GM18951 (cell line): ENCODE results near the gene RELN.

Experiments used
- POLR2A ChIP-seq: IDR thresholded peaks from 4 replicates; pipeline ENCODE4 v1.6.1; 2011; ENCODE audit warnings: mild to moderate bottlenecking; ENCODE audit not compliant: insufficient read length, insufficient read depth; ENCODE audit errors: extremely low read depth
- in situ Hi-C: fragments of 300-500 bp; cut with MboI; formaldehyde crosslinking; loops from one replicate; pipeline ENCODE4 v1.12.0; 2022; ENCODE audit warnings: low sequenced_read_pairs, mixed read lengths, inconsistent platforms; ENCODE audit not compliant: unreplicated experiment

RELN gene

GRCh38 chr7:103888603-103889153 lies 100.8 kb downstream of the RELN start:
- in situ Hi-C loops, result no loop called here
- TF ChIP-seq POLR2A, result no peak

GRCh38 chr7:103887853-103888602 lies 101.4 kb downstream of the RELN start:
- in situ Hi-C loops, result no loop called here
- no peak for TF ChIP-seq POLR2A

GRCh38 chr7:103887050-103887449 lies 102.4 kb downstream of the RELN start:
- in situ Hi-C loops, result no loop called here
- no peak for TF ChIP-seq POLR2A

- no peak for TF ChIP-seq POLR2A
These were observed 109.4 kb downstream of the RELN start for GRCh38 chr7:103879928-103880600.

GRCh38 chr7:103879411-103879810 lies 110.0 kb downstream of the RELN start:
- in situ Hi-C loops, result no loop called here
- TF ChIP-seq POLR2A, result no peak

More at GRCh38 chr7:103879928-103880600, 109.4 kb downstream of the RELN start:
- in situ Hi-C loops, result no loop called here

GRCh38 chr7:103877565-103877964 lies 111.9 kb downstream of the RELN start:
- TF ChIP-seq POLR2A, result no peak
- in situ Hi-C loops, result no loop called here

- TF ChIP-seq POLR2A, result no peak
- in situ Hi-C loops, result no loop called here
These were observed 113.7 kb downstream of the RELN start for GRCh38 chr7:103875718-103876117.

- in situ Hi-C loops, result no loop called here
These were observed 118.0 kb downstream of the RELN start for GRCh38 chr7:103871473-103871872.

GRCh38 chr7:103870664-103871063 lies 118.8 kb downstream of the RELN start:
- in situ Hi-C loops, result no loop called here
- TF ChIP-seq POLR2A, result no peak

More at GRCh38 chr7:103871473-103871872, 118.0 kb downstream of the RELN start:
- no peak for TF ChIP-seq POLR2A

- in situ Hi-C loops, result no loop called here
- no peak for TF ChIP-seq POLR2A
These were observed 121.6 kb downstream of the RELN start for GRCh38 chr7:103867874-103868273.

GRCh38 chr7:103866919-103867318 lies 122.5 kb downstream of the RELN start:
- no peak for TF ChIP-seq POLR2A
- in situ Hi-C loops, result no loop called here

GRCh38 chr7:103865442-103865841 lies 124.0 kb downstream of the RELN start:
- in situ Hi-C loops, result no loop called here
- no peak for TF ChIP-seq POLR2A

GRCh38 chr7:103862302-103863035 lies 127.0 kb downstream of the RELN start:
- in situ Hi-C loops, result no loop called here
- no peak for TF ChIP-seq POLR2A
